ENCODE results near the gene OR51B6.

GRCh38 chr11:5369789-5370188, 18.5 kb downstream of the OR51B6 start:
- TF ChIP-seq POLR2A (IDR thresholded peaks at IDR 0.05) (no peak), CTCF (IDR thresholded peaks at IDR 0.05 in 4 of 5, conservative IDR thresholded peaks at IDR 0.05 in 1 of 5) (no peak)

All from gastrocnemius medialis (tissue), 4 donors.